GM12892 (cell line): ENCODE data around the gene C15orf40.

ENCODE experiments used
- POLR2A ChIP-seq: IDR thresholded peaks from 2 replicates; pipeline ENCODE4 v1.6.1; 2011; ENCODE audit warnings: low read depth, low read length, control low read depth
- POLR2AphosphoS5 ChIP-seq: IDR thresholded peaks from 2 replicates; pipeline ENCODE4 v1.6.1; 2011; ENCODE audit warnings: low read depth, low read length, control low read depth
- TAF1 ChIP-seq: IDR thresholded peaks from 2 replicates; pipeline ENCODE4 v1.6.1; 2011; ENCODE audit warnings: low read depth, mild to moderate bottlenecking, control low read depth, low read length, borderline replicate concordance

- no peak for TF ChIP-seq TAF1
- TF ChIP-seq POLR2A = no peak
- no peak for TF ChIP-seq POLR2AphosphoS5
These were observed 46.5 kb downstream of the C15orf40 start for GRCh38 chr15:82964890-82965289.
